HepG2 (cell line): ENCODE measurements around the gene ME2.

ENCODE experiments used
- BCL6 ChIP-seq: IDR thresholded peaks from 2 replicates; pipeline ENCODE4 v1.6.1; 2016; ENCODE audit warnings: missing genetic modification reagents, missing compliant biosample characterization
- CTCF ChIP-seq: sonication (generic); formaldehyde crosslinking; IDR thresholded peaks from 2 replicates; pipeline ENCODE4 v1.5.0; 2020; ENCODE audit warnings: mild to moderate bottlenecking, missing genetic modification reagents, moderate library complexity
- FOXM1 ChIP-seq: sonication (generic); formaldehyde crosslinking; IDR thresholded peaks from 2 replicates; pipeline ENCODE4 v1.5.0; 2020; ENCODE audit warnings: missing genetic modification reagents
- HNF4G ChIP-seq, 2 experiments: sonication (generic) in 1 of 2; formaldehyde crosslinking in 1 of 2; IDR thresholded peaks; 2 replicates each; pipeline versions ENCODE4 v1.4.0 to v1.6.1; 2011 to 2020; ENCODE audit warnings: borderline replicate concordance in 2 of 2, low read depth in 2 of 2, mild to moderate bottlenecking in 2 of 2, low read length in 1 of 2, missing genetic modification reagents in 1 of 2, moderate library complexity in 1 of 2
- MAX ChIP-seq: IDR thresholded peaks from 2 replicates; pipeline ENCODE4 v1.6.1; 2012; ENCODE audit warnings: inconsistent platforms
- MED1 ChIP-seq: sonication (generic); formaldehyde crosslinking; IDR thresholded peaks from 2 replicates; pipeline ENCODE4 v1.4.0; 2020; ENCODE audit warnings: missing genetic modification reagents
- NR2F2 ChIP-seq: IDR thresholded peaks from 2 replicates; pipeline ENCODE4 v1.6.1; 2012; ENCODE audit warnings: low read depth, inconsistent platforms, borderline replicate concordance
- RAD21 ChIP-seq: fragments of 450-650 bp; formaldehyde crosslinking; IDR thresholded peaks from 2 replicates; pipeline ENCODE4 v1.5.0; 2020; ENCODE audit warnings: mild to moderate bottlenecking
- SKIL ChIP-seq: sonication (generic); formaldehyde crosslinking; IDR thresholded peaks from 2 replicates; pipeline ENCODE4 v1.8.0; 2022; ENCODE audit warnings: missing genetic modification reagents, mild to moderate bottlenecking, moderate library complexity, borderline replicate concordance
- YEATS4 ChIP-seq: sonication (generic); formaldehyde crosslinking; IDR thresholded peaks from 2 replicates; pipeline ENCODE4 v1.4.0; 2020; ENCODE audit warnings: missing genetic modification reagents, borderline replicate concordance
- YY1 ChIP-seq: IDR thresholded peaks from 2 replicates; pipeline ENCODE4 v1.6.1; 2011; ENCODE audit warnings: low read length, low read depth, moderate library complexity, mild to moderate bottlenecking; ENCODE audit not compliant: insufficient read depth, insufficient replicate concordance

GRCh38 chr18:50909261-50909660 lies 30.3 kb downstream of the ME2 start:
- no peak for TF ChIP-seq MAX
- TF ChIP-seq BCL6 (CRISPR knock-in tag), result no peak
- TF ChIP-seq FOXM1 (CRISPR knock-in tag), result no peak
- TF ChIP-seq HNF4G (IDR thresholded peaks at IDR 0.05; ENCODE audit: borderline replicate concordance, low read depth, low read length), result no peak
- TF ChIP-seq HNF4G (CRISPR knock-in tag; IDR thresholded peaks at IDR 0.05; ENCODE audit: borderline replicate concordance, low read depth), result no peak
- TF ChIP-seq MED1 (CRISPR knock-in tag), result no peak
- TF ChIP-seq RAD21 (CRISPR knock-in tag), result no peak
- TF ChIP-seq NR2F2, result no peak
- TF ChIP-seq YEATS4 (CRISPR knock-in tag), result no peak
- no peak for TF ChIP-seq YY1
- TF ChIP-seq SKIL (CRISPR knock-in tag), result no peak
- TF ChIP-seq CTCF, result no peak
